HG02610 (cell line): Measurements from ENCODE around the gene FOXQ1.
"Not testable (repeated sequence)": the region's sequence is repeated elsewhere in the genome, so short reads cannot be mapped to it uniquely, and the experiment has no call there.

Experiments used
- ATAC-seq: cut with Tn5 transposase; IDR thresholded peaks from one replicate; pipeline ENCODE4 v1.9.1; 2021; ENCODE audit warnings: mild to moderate bottlenecking, moderate library complexity; ENCODE audit not compliant: unreplicated experiment

Gene FOXQ1

DNA sequence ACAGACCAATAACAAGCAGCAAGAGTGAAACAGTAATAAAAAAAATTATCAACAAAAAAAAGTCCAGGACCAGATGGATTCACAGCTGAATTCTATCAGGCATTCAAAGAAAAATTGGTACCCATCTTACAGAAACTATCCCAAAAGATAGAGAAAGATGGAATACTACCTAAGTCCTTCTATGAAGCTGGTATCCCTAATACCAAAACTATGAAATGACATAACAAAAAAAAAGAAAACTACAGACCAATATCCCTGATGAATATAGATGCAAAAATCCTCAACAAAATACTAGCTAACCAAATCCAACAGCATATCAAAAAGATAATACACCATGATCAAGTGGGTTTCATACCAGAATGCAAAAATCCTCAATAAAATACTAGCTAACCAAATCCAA is 43.2 kb downstream of the FOXQ1 start:
- not testable (repeated sequence) for ATAC-seq

- ATAC-seq, result not testable (repeated sequence)
Measured at GRCh38 chr6:1361717-1362116, 49.8 kb downstream of the FOXQ1 start.

DNA sequence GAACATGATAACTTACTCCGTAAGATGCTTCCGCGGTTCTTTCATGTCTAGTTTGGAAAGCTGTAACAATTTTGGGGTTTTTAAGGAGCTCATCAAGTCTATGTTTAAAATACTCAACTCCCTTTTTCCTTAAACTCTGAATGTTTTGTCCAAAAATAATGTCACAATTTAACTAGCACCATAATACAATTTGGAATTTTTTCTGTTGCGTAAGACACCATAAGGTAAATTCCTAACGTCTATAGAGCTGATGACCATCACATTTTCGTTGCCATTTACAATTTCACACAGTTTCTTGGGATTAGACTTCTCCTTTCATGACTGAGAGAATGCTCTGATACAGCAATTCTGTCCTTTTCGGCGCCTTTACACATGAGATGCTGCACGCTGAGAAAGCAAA is 50.7 kb downstream of the FOXQ1 start:
- no peak for ATAC-seq

GRCh38 chr6:1363298-1363697 is 51.4 kb downstream of the FOXQ1 start:
- no peak for ATAC-seq

GRCh38 chr6:1363729-1364572 is 52.1 kb downstream of the FOXQ1 start:
- no peak for ATAC-seq
